ENCODE data around the gene RNF187. TPM values are rescaled to one million over a fixed set of nuclear protein-coding genes. Genes with fewer than 3 reads are reported as not detected.
A peak's percentile ranks its signal among the peaks of the same experiment; 100 is the strongest.
"Not testable (repeated sequence)": the region's sequence is repeated elsewhere in the genome, so short reads cannot be mapped to it uniquely, and the experiment has no call there.

The RNF187 gene
- total RNA-seq, 2 donors from 2014 or later: 35.3 to 35.6 TPM

- Histone ChIP-seq H3K27me3 (peaks cover 14 to 18% of the 10 kb centered on the region in 2 donors), H3K4me3 (no peak overlapping the region), H3K27ac (no peak overlapping the region), H3K36me3 (no peaks in the 10 kb centered on the region), H3K4me1 (peaks cover 0 to 23% of the 10 kb centered on the region in 2 donors), H3K9me3 (no peaks in the 10 kb centered on the region)
- no peak for DNase-seq (ENCODE audit: low spot score)
- TF ChIP-seq, protein P1, sequence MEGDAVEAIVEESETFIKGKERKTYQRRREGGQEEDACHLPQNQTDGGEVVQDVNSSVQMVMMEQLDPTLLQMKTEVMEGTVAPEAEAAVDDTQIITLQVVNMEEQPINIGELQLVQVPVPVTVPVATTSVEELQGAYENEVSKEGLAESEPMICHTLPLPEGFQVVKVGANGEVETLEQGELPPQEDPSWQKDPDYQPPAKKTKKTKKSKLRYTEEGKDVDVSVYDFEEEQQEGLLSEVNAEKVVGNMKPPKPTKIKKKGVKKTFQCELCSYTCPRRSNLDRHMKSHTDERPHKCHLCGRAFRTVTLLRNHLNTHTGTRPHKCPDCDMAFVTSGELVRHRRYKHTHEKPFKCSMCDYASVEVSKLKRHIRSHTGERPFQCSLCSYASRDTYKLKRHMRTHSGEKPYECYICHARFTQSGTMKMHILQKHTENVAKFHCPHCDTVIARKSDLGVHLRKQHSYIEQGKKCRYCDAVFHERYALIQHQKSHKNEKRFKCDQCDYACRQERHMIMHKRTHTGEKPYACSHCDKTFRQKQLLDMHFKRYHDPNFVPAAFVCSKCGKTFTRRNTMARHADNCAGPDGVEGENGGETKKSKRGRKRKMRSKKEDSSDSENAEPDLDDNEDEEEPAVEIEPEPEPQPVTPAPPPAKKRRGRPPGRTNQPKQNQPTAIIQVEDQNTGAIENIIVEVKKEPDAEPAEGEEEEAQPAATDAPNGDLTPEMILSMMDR (IDR thresholded peaks at IDR 0.05): no peak
Measured at GRCh38 chr1:228465571-228466146, 21.5 kb upstream of the RNF187 start.

GRCh38 chr1:228468188-228468587 lies 19.0 kb upstream of the RNF187 start:
- Histone ChIP-seq H3K27me3 (peaks cover 10 to 14% of the 10 kb centered on the region in 2 donors), H3K4me1 (peaks cover 0 to 21% of the 10 kb centered on the region in 2 donors)
- not testable (repeated sequence) for H3K36me3 ChIP-seq; H3K9me3 ChIP-seq; H3K4me3 ChIP-seq; H3K27ac ChIP-seq; DNase-seq (ENCODE audit: low spot score)

DNA sequence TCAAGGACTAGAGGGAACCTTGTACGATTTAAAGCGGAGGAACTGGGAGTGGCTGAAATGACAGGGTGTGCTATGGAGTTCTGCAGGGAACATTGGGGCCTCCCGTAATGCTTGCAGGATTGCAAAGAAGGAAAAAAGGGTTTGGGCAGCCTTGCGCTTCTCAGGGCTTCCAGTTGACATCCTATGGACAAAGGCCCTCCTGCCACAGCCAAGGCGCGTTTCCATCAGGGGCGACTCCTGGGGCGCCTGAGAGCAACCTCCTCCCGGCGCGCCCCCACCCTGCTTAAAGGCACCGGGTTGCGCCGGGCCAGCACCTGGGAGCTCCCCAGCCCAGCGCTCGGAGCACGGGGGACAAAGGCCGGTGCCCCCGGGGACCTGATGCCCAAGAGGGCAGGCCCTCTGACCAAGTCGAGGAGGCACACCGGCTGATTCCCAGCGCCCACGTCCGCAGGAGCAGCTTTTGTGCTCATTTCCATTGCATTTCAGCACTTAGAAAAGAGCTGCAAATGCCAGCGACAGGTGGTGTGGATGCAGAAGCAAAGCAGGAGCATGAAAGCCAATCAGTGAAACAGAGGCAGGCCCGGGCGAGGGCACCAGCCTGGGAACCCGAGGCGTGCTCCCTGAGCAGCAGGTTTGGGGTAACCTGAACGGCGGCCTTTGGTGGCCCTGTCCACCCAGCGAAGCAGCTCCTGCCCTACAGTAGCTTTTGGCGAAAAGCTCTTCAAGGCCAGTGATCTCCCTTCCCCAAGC lies 17.6 kb upstream of the RNF187 start:
- Histone ChIP-seq H3K27ac (no peak overlapping the region), H3K4me1 (peaks cover 0 to 7% of the 10 kb centered on the region in 2 donors), H3K9me3 (no peaks in the 10 kb centered on the region), H3K27me3 (peaks cover 4 to 5% of the 10 kb centered on the region in 2 donors), H3K4me3 (no peak overlapping the region), H3K36me3 (no peaks in the 10 kb centered on the region)
- TF ChIP-seq, protein P1 (IDR thresholded peaks at IDR 0.05): no peak
- DNase-seq (ENCODE audit: low spot score): no peak

DNA sequence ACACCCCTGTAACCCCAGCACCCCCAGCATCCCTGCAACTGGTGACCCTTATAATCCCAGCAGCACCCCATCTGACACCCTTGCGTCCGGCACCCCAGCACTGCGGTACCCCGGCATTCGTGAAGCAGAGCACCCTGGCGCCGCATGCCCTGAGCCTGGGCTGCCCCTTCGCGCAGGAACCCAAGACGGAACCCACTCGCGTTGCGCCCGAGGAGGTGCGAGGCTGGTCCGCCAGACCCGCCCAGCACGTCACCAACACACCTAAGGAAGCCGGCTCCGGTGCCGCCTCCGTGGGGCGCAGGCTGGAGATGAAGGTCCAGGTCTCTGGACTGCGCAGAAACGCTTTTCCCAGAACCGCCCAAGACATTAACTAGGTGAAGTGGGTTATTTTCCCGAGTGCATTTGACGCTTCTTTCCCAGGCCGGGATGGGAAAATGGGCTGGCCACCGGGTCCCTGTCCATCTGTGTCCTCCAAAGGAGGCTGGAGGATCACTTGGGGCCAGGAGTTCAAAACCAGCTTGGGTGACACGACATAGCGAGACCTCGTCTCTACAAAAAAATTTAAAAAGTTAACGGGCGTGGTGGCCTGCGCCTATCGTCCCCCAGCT lies 15.9 kb upstream of the RNF187 start:
- H3K4me3 ChIP-seq: no peak overlapping the region
- peaks cover 4 to 5% of the 10 kb centered on the region in 2 donors for H3K27me3 ChIP-seq
- H3K36me3 ChIP-seq: no peaks in the 10 kb centered on the region
- no peaks in the 10 kb centered on the region for H3K9me3 ChIP-seq
- DNase-seq (ENCODE audit: low spot score): no peak
- H3K27ac ChIP-seq: no peak overlapping the region
- TF ChIP-seq, protein P1 (IDR thresholded peaks at IDR 0.05): peak in 1 of 2 donors; percentile 4
- no peaks in the 10 kb centered on the region for H3K4me1 ChIP-seq

- no peaks in the 10 kb centered on the region for H3K9me3 ChIP-seq
- no peak overlapping the region for H3K4me3 ChIP-seq
- H3K4me1 ChIP-seq: no peaks in the 10 kb centered on the region
- no peaks in the 10 kb centered on the region for H3K36me3 ChIP-seq
- DNase-seq (ENCODE audit: low spot score): no peak
- TF ChIP-seq, protein P1 (IDR thresholded peaks at IDR 0.05): peak; percentile 9 to 53
- H3K27ac ChIP-seq: no peak overlapping the region
- peaks cover 4 to 5% of the 10 kb centered on the region in 2 donors for H3K27me3 ChIP-seq
Measured at GRCh38 chr1:228471762-228472398, 15.3 kb upstream of the RNF187 start.

DNA sequence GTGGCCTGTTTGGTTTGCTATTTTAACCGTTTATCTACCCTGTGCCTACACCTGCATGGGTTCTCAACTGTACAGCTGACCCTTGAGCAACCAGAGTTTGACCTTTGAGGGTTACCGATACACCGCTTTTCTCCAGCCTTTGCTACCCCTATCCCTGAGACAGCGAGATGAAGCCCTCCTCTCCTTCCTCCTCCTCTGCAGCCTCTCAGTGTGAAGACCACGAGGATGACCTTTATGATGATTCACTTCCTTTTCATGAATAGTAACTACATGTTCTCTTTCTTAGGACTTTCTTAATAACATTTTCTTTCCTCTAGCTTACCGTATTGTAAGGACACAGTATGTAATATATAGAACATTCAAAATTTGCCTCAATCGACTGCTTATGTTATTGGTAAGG lies 14.5 kb upstream of the RNF187 start:
- Histone ChIP-seq H3K27me3 (peaks cover 4 to 5% of the 10 kb centered on the region in 2 donors), H3K27ac (no peak overlapping the region), H3K36me3 (no peaks in the 10 kb centered on the region), H3K4me1 (no peaks in the 10 kb centered on the region), H3K4me3 (no peak overlapping the region), H3K9me3 (no peaks in the 10 kb centered on the region)
- TF ChIP-seq, protein P1 (IDR thresholded peaks at IDR 0.05): no peak
- no peak for DNase-seq (ENCODE audit: low spot score)

All from right atrium auricular region (tissue), 2 donors.